A549 treated with RU486 at 1 μM for 4 hours (cell line): Measurements from ENCODE around the gene OR5D13. TPM values are rescaled to one million over a fixed set of nuclear protein-coding genes. Genes with fewer than 3 reads are reported as not detected.

Source experiments
- total RNA-seq: library from RNA; stranded (reverse); fragments of 200-300 nt; extraction: Qiagen RNA extraction; gene quantifications from 5 replicates; pipeline ENCODE4 v1.2.3, GENCODE V29; 2022; ENCODE audit warnings: low read depth

OR5D13 gene
- total RNA-seq = not detected in 5 replicates

GRCh38 chr11:55773138-55773537 is at the start of gene OR5D13:
Gene OR5D13, plus strand, starts transcription at chr11:55773438. Its CDS starts 0 bp downstream, at chr11:55773438.

GRCh38 chr11:55795256-55795655 is 22.0 kb downstream of the OR5D13 start, which contains the start of gene OR5D14:
Gene OR5D14, plus strand, starts transcription at chr11:55795556. Its CDS starts 0 bp downstream, at chr11:55795556.

GRCh38 chr11:55811067-55811466 is 37.8 kb downstream of the OR5D13 start, which contains the start of gene OR5L1:
Gene OR5L1, plus strand, starts transcription at chr11:55811367. Its CDS starts 100 bp downstream, at chr11:55811467.

GRCh38 chr11:55819330-55819729 is 46.1 kb downstream of the OR5D13 start, which contains the start of gene OR5D18:
Gene OR5D18, plus strand, starts transcription at chr11:55819630. Its CDS starts 0 bp downstream, at chr11:55819630.

Other genes starting within 250 kb of the OR5D13 start
- not detected in 5 replicates for gene OR4C15, start 219.0 kb upstream of the OR5D13 start, total RNA-seq
- gene OR4C16, start 201.3 kb upstream of the OR5D13 start, total RNA-seq = not detected in 5 replicates
- gene OR4C11, start 165.8 kb upstream of the OR5D13 start, total RNA-seq = not detected in 5 replicates
- gene OR4P4, start 138.3 kb upstream of the OR5D13 start, total RNA-seq = not detected in 5 replicates
- not detected in 5 replicates for gene OR4S2, start 125.1 kb upstream of the OR5D13 start, total RNA-seq
- not detected in 5 replicates for gene OR4C6, start 111.2 kb upstream of the OR5D13 start, total RNA-seq
- gene OR5D14, start 22.1 kb downstream of the OR5D13 start, total RNA-seq = not detected in 5 replicates
- gene OR5L1, start 37.9 kb downstream of the OR5D13 start, total RNA-seq = not detected in 5 replicates
- gene OR5D18, start 46.2 kb downstream of the OR5D13 start, total RNA-seq = not detected in 5 replicates
- not detected in 5 replicates for gene OR5L2, start 53.8 kb downstream of the OR5D13 start, total RNA-seq
- not detected in 5 replicates for gene OR5D16, start 65.3 kb downstream of the OR5D13 start, total RNA-seq
- not detected in 5 replicates for gene TRIM51, start 109.9 kb downstream of the OR5D13 start, total RNA-seq
- not detected in 5 replicates for gene OR5W2, start 141.1 kb downstream of the OR5D13 start, total RNA-seq
- gene OR5I1, start 163.0 kb downstream of the OR5D13 start, total RNA-seq = not detected in 5 replicates
- gene OR10AG1, start 196.5 kb downstream of the OR5D13 start, total RNA-seq = not detected in 5 replicates
- gene OR5F1, start 221.2 kb downstream of the OR5D13 start, total RNA-seq = not detected in 5 replicates